NCI-H1092 treated with DMSO at 0.1 percent for 48 hours (cell line): ENCODE data around the gene PSMD6.
A peak's percentile ranks its signal among the peaks of the same experiment; 100 is the strongest.

Experiments used
- DNase-seq: peaks from one replicate; lab custom pipeline; 2025; lab: John Stamatoyannopoulos, UW

Gene PSMD6

GRCh38 chr3:64046592-64046991 is 23.3 kb upstream of the PSMD6 start:
- peak; percentile 71 for DNase-seq

- no peak for DNase-seq
Measured at GRCh38 chr3:64042952-64043351, 19.7 kb upstream of the PSMD6 start.

DNA sequence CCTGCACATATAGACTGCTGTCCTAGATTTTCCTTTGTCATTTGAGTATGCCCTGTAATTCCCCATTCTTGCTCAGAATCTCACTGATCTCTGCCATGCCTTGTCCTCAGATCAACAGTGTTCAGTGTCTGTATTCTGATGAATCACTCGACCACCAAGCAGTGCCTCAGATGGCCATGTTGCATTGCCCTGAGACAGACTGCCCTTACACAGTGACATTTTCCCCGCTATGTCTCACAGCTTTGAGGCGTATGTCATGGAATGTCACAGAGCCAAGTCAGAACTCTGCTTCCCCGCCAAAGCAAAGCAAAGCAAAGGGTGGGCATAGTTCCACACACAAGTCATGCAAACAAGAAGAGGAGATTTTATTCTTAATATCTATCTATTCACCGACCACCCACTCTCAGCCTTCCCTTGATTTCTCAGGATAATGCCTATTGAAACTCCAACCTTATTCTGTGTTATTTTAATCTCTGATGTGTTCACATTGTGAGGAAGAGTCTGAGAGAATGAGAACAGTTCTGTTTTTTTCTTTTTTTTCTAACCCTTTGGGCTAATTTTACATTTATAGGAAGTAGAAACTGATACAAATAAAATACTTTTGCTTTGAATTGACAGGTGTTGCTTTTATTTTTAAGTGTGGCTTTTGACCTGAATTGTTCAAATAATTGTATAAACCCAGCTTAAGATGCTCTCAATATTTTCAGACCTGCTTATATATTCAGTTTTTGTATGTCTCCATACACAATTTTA is 16.9 kb upstream of the PSMD6 start:
- DNase-seq = no peak

GRCh38 chr3:64039332-64039731 is 16.0 kb upstream of the PSMD6 start:
- DNase-seq = no peak

- DNase-seq = no peak
Measured at GRCh38 chr3:64038253-64038767, 15.0 kb upstream of the PSMD6 start.

DNA sequence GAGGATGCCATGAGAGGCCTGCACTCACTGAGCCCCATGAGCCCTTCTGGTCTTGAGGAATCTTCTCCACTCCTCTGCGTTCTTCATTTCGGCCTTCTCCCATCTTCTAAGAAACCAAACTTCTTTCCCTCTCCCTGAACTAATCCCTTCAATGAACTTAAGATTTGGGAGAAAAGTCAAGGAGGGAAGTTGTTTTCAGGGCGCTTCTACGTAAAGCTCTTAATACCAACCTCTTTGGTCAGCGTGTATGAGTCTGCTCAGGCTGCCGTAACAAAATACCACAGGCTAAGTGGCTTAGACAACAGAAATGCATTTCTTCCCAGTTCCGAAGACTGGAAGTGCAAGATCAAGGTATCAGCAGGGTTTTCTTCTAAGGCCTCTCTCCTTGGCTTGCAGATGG is 13.8 kb upstream of the PSMD6 start:
- DNase-seq = no peak

GRCh38 chr3:64033069-64033468 is 9.8 kb upstream of the PSMD6 start:
- DNase-seq = no peak

GRCh38 chr3:64031540-64032508 is 8.5 kb upstream of the PSMD6 start:
- DNase-seq = no peak

DNA sequence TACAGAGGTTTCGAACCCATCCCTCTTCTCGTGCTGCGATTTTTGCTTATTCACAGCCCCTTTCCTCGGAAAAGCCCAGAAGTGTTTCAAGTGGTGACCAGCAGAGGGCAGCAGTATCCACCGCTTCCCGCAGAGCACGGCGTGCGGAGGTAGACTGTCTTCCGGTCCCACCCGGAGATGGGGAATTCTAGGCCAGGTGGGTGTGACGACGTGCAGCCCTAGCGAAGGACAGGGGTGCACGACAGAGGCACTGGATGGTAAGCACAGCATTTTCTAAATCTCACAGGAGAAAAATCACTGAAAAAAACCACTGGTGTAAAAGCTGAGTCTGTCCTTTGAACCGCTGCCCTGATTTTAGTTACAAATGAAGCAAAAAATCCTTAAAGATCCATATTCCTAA is 7.4 kb upstream of the PSMD6 start:
- DNase-seq = peak; percentile 70

GRCh38 chr3:64029287-64029686 is 6.0 kb upstream of the PSMD6 start:
- no peak for DNase-seq

DNA sequence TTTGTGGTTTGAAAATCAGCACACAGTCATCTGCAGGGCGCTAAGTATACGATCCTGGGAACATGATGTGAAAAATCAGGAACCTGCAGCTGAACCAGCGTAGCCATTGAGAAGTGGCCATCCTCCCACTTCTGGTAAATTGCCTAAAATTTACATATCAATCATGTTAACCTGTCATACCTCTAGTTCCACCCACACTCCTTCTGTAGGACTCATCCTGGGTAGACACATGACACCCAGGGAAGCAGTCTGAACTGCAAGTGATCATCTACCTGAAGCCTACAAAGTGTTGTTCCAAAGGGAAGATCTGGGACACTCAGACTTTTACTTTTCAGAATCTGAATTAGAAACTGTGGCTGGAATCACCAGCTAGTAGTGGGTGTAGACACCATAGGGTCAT is 5.5 kb upstream of the PSMD6 start:
- DNase-seq = no peak

DNA sequence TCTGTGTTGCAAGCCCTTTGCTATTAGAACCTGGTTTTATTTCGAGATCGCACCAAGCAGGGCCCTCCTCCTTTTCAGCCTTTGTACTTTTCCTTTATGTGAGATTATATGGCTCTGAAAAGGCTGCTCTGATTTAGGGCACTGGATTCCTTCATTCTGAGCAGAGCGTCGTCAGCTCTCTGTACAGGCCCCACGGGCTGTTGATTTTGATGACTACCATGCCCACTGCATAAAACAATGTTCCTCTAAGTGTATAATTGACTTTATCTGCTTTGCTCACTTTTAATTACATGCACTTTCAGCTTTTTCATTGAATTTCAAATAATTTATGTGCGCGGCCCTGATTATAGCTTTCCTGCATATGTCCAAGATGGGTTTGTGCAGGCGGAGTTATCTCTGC is 4.4 kb upstream of the PSMD6 start:
- DNase-seq = no peak

DNA sequence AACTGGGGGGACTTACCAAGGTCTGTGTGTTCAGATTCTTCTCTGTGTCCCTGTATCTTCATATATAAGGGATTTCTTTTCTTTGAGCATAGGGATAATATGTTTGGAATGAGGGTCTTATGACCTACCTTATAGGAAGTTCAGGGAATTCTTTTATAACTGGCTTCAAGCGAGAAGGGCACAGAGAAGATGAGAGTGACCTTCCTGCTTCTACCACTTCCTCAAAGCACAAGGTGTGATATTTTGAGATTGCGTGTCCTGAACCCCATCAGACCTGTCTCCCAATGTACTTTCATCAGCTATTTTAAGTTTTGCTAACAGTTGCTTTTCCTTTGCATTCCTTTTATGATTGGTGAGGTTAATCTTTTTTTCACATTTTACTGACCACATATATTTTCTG is 3.1 kb upstream of the PSMD6 start:
- no peak for DNase-seq

DNA sequence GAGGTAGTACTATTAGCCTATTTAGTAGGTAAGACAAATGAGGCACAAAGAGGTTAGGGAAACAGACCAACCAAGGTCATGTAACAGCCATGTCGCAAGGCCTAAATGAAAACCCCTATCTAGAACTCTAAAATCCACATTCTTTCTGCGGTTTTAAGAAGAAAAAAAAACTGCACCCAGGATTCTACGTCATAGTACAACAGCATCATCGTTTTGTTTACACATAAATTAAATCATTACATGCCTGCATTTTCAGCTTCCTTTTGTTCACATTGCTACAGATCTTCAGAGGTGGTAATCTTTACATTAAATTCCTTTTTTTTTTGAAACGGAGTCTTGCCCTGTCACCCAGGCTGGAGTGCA is 548 bp upstream of the PSMD6 start:
- DNase-seq = no peak

GRCh38 chr3:64022451-64023186 is 675 bp downstream of the PSMD6 start:
- DNase-seq = no peak

- no peak for DNase-seq
Measured at GRCh38 chr3:64021922-64022321, 1.4 kb downstream of the PSMD6 start.

GRCh38 chr3:64019879-64020278 is 3.4 kb downstream of the PSMD6 start:
- no peak for DNase-seq

- DNase-seq = no peak
Measured at GRCh38 chr3:64019271-64019670, 4.0 kb downstream of the PSMD6 start.

DNA sequence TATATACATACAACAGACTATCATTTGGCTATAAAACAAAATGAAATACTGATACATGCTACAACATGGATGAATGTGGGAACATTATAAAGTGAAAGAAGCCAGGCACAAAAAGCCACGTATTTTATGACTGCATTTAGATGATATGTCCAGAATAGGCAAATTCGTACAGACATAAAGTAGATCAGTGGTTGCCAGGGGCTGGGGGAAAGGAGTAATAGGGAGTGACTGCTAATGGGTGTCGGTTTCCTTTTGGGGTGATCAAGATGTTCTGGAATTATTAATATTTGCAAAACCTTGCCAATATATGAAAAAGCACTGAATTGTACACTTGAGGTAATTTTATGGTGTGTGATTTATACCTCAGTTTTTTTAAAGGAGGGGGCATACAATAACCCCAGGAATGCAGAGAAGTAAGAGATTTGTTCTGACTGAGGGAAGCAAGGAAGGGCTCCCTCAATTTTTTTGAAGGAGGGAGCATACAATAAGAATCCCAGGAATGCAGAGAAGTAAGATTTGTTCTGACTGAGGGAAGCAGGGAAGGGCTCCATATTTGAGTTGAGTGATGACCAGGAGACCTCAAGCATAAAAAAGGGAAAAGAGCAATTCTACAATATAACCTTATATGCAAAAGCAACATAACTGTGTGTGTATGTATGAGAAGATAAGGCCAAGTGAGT is 6.2 kb downstream of the PSMD6 start:
- DNase-seq = no peak

DNA sequence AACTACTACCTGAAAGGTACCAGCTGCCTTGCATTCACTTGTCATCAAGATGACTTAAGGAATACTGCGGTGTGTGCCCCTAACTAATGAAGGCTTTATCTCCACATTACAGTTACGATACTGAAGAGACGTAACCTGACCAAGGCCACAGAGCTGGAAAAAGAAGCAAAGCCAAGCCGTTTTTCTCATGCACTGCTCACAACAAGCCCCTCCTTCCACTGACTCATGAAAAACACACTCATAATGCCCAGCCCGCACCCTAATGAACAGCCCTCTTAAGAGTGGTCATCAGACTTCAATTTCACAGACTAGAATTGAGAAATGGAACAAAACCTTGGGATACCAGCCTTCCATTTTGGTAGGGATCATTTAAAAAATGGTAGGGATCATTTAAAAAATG is 11.6 kb downstream of the PSMD6 start:
- no peak for DNase-seq

DNA sequence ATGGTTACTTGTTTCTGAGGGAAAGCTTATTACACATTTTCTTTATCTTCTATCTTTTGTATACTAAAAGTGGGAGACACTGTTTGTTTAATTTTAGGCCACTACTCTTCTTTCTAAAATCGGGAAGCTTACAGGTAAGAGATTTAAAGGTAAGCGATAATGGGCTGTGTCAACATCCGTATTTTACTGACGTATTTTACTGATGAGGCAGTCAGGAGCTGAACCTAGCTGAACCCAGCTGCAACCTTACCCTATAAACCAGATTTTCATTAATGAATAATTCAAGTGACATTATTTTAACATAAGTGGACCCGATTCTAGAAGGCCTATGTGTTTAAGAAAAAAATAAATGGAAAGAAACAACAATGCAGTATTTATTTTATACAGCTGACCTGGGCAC is 13.1 kb downstream of the PSMD6 start:
- DNase-seq = no peak

DNA sequence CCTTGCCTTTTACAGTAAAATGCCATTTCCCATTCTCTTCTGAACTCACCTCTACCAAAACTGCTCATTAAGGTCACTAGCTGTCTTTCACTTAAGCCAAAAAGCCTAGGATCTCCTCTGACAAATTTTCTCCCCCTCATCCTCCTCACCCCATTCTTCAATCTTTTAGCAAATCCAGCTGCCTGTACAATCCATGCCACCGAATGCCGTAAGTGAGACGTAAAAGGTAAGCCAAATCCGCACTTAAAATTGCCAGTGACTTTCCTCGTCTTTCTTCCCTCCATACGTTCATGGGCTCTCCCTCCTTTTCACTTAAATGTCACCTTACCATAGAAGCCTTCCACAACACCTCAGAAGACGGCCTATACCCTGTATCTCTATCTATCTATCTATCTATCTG is 13.8 kb downstream of the PSMD6 start:
- no peak for DNase-seq
